Colon (tissue), 2 donors: ENCODE results near the gene TRIM25.
"Not testable (repeated sequence)": the region's sequence is repeated elsewhere in the genome, so short reads cannot be mapped to it uniquely, and the experiment has no call there.

Experiments
- FAIRE-seq: peaks from 2 replicates; lab custom pipeline; 2012; peaks lifted over from hg19 to GRCh38; lab: Jason Lieb, UNC
- donor health status: control.
- donor health status: control.

TRIM25 gene, protein sequence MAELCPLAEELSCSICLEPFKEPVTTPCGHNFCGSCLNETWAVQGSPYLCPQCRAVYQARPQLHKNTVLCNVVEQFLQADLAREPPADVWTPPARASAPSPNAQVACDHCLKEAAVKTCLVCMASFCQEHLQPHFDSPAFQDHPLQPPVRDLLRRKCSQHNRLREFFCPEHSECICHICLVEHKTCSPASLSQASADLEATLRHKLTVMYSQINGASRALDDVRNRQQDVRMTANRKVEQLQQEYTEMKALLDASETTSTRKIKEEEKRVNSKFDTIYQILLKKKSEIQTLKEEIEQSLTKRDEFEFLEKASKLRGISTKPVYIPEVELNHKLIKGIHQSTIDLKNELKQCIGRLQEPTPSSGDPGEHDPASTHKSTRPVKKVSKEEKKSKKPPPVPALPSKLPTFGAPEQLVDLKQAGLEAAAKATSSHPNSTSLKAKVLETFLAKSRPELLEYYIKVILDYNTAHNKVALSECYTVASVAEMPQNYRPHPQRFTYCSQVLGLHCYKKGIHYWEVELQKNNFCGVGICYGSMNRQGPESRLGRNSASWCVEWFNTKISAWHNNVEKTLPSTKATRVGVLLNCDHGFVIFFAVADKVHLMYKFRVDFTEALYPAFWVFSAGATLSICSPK

DNA sequence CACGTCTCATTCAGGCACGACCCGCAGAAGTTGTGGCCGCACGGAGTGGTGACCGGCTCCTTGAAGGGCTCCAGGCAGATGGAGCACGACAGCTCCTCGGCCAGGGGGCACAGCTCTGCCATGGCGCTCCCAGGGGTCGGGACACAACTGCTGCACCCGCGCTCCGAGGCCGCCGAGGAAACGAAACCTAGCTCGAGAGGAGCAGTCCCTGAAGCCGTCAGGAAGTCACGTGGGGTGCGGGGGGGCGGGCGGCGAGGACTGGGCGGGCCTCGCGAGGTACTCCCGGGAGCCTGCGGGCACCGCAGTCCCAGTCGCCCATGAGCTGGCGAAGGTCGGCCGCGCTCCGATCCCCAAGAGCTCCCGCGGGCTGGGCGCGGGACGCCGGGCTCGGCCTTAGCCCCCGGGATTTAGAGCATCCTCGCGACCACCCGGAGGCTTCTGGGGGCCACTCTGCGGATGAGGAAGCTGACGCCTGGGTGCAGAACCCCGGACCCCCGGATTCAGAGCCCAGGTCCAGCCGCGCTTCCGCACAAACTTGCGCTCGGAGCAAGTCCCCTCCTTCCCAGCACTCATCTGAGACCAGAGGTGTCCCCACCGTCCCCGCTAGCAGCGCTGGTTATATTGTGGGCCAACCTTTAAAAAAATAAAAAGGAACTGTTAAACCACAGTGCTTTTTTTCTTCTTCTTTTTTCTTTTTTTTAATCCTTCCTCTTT, at the start of gene TRIM25:
Gene TRIM25, minus strand, starts transcription at position 183 of the 714 bp plus-strand sequence. Its CDS starts 61 bp downstream, at position 122.
- FAIRE-seq, result no peak

DNA sequence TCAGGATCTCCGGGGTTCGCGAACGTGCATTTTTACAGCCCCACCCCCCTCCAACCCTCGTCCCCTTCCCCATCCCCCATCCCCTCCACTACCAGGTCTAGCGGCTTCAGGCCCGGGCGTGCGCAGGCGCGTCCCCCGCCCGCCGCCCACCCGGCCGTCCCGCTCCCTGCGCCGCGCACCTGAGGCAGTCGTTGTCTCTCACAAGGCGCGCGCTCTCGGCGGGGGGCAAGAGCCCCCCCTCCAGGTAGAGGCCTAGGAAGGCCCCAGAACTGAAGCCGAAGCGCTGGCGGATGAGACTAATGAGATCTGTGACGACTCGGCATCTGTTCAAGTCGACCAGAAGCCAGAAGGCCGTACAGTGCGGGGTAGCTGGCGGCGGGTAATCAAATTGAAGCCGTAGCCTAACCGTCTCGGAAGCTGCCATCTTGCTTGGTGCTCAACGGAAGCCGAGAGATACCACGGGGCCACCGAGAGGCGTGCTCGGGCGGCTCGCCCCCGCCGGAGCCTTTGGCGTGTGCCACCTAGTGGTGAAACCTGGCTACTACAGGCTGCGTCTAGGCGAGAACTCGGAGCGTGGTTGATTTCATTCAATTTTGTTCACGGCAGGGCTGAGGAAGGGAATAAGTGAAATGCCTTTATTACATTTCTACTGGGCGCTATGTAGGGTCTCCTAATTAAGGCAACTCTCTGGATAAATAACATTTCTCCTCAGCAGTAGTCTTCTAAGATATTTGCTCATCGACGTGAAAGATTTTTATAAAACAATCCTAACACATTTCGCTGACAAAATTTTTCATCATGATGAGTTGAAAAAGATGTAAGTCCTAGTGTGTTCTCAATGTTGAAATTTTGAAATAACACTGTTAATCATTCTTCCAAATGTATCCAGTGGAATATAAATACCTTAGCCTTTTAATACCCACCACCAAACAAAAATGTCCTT, 47.0 kb upstream of the TRIM25 start, which contains the start of gene COIL:
Gene COIL, minus strand, starts transcription at position 455 of the 943 bp plus-strand sequence. Its CDS starts 31 bp downstream, at position 424.
- no peak for FAIRE-seq

DNA sequence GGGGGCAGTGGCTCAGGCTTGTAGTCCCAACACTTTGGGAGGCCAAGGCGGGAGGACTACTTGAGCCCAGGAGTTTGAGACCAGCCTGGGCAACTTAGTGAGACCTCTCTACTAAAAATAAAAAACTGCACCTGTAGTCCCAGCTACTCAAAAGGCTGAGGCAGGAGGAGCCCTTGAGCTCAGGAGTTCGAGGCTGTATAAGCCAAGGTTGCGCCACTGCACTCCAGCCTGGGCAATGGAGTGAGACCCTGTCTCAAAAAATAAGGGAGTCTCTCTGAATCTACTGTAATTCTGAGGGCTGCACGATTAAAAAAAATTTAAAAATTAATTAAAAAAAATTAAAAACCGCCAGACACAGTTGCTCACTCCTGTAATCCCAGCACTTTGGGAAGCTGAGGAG, 43.1 kb upstream of the TRIM25 start:
- FAIRE-seq, result no peak

DNA sequence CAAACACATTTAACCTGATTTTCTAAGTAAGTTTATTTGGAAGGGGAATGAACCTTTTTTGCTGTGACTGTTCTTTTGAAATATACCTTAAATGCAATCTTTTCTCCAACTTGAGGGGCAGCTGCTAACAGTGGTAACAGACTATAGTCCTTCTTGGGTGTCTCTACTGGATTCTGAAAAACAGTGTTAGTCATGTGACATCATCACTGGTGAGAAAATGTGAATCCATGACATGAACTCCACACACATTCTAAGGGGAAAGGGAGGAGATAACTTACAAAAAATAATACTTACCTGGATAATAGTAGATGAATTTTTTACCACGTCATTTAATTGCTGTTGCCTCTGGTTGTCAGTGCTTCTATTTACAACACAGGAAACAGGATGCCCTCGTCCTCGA, 35.7 kb upstream of the TRIM25 start:
- no peak for FAIRE-seq

DNA sequence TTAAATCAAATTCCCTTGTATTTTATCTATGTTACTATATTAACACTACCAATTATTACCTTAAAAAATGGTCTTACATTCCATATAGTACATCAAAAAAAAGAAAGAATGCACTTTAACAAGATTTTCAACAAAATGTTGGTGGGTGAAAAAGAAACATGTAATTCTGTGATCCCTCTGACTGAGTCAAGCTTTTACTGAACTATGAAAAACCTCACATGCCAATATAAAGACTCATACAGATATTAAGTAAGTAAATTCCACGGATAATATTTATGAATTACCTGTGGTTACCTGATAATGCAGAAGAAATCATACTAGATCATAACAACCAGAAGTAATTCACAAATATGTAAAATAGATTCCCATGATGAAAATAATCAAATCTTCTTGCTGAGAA, 34.6 kb upstream of the TRIM25 start:
- FAIRE-seq, result no peak

DNA sequence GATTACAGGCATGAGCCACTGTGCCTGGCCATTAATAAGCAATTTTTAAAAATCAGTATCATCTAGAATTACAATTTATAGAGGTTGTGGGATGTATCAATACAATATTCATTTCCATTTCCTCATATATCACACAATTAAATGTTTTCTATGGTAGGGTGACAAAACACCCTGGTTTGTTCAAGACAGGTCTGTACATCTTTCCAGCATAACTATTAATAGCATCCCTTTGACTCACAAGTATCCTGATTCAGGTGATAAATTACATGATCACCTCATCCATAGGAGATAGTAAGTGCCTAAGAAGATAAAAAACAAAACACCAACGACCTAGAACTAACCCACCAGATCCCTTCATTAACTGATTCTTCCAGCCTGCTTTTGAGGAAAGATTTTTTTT, 33.9 kb upstream of the TRIM25 start:
- no peak for FAIRE-seq

DNA sequence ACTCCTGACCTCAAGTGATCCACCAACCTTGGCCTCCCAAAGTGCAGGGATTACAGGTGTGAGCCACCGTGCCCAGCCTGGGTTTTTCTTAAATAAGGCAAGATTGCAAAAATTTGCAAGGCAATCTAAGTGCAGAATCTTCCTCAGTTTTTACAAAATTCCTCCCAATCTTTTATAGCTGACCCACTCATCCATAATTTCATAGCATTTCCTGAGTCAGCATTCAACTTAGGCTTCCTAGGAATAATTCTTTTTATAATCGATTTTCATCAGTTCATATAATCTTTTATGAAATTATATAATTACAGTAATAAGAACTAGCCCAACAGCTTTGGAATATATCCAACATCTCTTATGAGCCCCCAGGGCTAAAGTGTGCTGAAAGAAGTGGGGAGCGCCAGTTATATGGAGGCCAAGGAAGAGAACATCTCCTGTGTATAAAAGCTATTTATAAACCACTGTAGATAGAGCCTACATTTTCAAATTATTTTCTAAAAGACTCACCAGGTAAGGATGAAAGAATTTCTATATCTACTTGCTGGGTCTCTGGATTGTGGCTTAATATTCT, 32.2 kb upstream of the TRIM25 start:
- FAIRE-seq, result no peak

DNA sequence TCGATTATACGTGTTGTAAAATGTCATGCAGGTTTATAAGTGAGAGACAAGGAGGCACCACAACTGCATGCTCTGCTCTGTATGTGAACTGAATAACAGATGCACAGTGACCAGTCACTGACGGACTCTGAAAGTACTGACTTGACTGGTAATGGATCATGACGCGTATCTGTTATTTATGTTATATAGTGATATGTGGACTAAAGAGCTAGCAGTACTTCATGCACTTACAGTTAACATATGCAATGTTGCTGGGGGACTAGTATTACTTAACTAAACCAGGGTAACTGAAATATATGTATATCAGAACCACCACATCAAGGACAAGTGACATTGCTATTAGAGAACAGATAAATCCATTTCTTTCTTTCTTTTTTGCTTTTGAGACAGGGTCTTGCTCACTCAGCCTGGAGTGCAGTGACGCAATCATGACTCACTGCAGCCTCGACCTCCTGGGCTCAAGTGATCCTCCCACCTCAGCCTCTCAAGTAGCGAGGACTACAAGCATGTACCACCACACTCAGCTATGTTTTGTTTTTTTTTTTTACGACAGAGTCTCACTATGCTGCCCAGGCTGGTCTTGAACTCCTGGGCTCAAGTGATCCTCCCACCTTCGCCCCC, 29.8 kb upstream of the TRIM25 start:
- FAIRE-seq, result no peak

DNA sequence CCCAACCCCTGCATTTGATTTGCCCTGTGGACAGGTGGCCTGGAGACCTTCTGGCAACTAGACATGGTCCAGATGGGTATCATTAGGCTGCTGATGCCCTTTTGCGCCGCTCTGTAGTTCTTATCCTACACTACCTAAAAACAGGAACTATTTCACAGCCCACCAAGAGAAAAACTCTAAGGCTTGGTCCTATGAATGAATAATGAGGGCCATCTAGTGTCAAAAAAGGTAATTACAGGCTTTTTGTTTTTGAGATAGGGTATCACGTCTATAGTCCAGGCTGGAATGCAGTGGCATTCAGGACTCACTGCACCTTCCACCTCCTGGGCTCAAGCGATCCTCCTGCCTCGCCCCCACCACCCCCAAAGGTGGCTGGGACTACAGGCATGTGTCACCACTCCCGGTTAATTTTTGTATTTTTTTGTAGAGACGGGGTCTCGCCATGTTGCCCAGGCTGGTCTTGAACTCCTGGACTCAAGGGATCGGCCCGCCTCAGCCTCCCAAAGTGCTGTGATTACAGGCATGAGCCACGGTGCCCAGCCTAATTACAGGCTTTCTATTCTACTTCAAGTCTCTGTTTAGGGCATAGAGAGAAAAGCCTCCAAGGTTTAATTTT, 26.1 kb upstream of the TRIM25 start:
- no peak for FAIRE-seq

DNA sequence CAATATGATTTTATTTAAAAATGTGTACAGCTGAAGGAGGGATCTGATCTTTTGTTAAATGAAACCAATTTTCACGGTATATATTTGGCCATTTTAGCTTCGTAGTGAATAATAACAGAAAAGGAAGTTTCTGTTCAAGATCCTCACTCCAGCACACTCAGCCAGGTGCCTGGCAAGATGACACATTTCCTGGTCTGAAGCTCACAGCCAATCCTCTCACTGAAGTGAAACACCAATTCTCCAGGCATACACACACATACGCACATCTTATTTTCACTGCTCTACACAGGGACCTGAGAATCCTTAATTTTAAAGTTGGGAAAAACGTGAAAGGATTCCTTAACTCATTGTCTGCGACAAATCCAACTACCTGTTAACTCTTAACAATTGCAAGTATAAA, 24.4 kb upstream of the TRIM25 start:
- not testable (repeated sequence) for FAIRE-seq

DNA sequence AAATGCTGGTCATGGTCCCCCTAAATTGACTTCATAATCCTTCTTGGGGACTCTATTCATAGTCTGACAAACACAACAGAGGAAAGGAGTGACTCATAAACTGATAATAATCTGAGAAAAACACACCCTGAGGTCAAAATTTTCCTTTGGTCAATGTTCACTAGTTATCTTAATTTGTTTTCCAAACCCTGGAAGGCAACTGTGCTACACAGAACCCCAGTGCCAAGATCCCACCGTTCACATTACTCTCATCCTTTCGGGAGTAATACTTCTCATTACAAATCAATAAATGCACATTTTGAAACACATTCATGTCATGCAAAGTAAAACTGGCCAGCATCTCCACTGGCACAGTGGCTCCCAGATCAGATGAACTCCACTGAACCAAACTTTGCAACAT, 23.8 kb upstream of the TRIM25 start:
- FAIRE-seq, result no peak

DNA sequence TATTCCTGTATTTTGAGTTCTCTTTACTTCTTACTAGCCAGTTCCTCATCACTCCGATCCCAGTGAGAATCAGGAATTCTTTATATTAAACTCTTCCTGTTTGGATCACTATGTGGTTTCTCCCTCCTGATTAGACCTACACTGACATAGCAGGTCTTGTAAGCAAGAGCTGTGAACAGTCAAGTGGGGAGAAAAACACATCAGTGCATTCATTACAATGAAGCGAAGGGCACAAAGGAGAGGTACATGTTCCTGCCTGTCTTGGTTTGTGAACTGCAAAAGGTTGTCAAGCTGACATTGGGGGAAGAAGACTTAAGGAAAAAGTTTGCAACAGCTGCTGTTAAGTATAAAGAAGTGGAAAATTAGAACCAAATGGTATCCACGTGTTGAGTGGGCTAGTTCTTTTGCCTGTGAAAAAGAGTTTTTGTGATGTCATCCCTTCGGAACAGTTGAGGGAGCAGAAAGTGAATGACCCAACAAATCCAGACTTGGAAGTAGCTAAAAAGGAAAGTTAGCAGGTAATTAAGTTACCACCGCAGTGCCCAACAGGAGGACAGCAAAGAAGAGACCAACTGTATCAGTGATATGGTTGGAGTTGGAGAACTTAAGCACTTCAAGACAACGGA, 23.0 kb upstream of the TRIM25 start:
- FAIRE-seq, result no peak

DNA sequence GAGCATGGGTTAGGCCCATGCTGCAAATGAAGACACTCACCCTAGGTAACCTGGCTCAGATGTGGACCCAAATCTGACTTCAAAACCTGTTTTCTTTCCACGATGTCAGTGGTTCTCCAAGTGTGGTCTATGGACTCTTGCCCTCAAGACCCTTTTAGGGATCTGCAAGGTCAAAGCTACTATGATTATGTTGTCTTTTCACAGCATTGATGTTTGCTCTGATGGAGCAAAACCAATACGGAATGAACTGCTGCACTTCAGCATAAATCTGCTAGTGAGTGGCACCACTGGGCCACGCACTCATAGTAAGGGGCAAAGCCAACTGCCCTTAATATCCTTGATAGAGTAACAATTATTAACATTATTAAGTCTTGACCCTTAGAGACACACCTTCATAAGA, 21.6 kb upstream of the TRIM25 start:
- no peak for FAIRE-seq

DNA sequence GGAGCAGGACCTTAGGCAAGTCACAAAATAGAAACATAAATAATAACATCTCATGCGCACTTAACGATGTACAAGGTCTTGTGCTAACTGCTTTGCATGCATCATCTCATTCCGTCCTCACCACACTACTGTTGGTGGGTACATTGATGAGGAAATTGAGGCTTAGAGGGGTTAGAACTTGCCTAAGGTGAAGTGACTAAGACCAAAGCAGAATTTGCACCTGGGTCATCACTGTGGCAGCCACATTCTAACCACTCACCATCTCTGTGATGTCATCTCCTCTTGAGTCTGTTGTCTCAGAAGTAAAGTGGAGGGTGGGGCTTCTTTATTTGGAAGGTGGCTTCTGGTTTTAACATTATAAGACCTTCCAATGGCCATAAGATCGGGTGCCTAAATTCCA, 20.4 kb upstream of the TRIM25 start:
- no peak for FAIRE-seq

DNA sequence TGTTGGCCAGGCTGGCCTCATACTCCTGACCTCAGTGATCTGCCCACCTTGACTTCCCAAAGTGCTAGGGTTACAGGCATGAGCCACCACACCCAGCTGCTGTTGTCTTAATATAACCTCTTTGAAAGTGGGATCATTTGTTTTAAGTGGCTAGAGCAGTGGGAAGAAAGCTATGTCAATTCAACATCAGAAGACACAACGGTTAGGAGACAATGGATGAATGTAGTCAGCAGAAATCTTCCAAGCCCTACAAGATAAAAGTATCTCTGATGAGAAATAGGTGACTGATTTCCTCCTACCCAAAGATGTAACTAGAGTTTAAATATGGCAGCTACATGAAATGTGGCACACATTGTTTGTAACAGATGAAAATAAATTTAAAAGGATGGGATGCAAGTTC, 20.0 kb upstream of the TRIM25 start:
- no peak for FAIRE-seq

DNA sequence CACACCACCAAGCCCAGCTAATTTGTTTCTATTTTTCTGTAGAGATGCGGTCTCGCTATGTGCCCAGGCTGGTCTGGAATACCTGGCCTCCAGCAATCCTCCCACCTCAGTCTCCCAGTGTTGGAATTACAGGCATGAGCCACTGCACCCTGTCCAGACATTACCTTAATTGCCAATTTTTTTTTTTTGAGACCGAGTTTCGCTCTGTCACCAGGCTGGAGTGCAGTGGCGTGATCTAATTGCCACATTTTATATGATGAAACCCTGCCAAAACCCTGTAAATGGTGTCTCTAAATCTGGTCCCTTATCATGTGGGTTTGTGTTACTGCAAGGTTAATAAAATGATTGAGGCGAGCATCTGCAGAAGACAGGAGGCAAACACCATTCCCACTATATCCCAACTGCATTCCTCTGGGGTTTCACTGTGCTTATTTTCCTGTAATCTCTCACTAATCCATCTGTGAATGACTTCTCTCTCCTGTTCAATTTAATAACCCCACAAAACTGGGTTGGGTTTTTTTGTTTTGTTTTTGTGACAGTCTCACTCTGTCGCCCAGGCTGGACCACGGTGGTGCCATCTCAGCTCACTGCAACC, 19.4 kb upstream of the TRIM25 start:
- no peak for FAIRE-seq

DNA sequence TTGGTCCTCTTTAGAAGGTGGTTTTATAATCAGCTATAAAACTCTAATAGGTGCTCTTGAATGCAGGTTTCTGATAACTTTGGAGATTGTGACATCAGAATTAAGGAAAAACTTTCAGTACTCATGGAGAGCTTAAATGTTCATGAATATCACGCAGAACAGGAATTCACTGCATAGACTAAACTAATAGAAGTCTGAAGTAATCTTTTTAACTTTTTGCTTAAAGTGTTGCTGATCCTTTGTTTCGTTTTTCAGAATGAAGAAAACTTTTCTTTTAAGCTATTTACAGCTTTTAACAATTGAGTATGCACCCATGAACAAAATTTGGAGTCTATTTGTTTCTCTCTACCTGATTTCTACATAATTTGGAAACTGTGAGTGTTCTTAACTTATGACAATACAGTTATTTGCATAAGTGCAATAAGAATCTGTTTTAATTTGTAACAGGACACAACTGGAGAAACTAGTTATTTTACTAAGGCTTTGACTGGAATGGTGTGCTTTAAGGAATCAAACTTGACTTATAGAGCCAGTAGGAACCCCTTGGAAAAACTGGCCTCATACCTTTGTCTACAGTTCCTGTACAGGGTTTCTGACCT, 17.0 kb upstream of the TRIM25 start:
- no peak for FAIRE-seq

DNA sequence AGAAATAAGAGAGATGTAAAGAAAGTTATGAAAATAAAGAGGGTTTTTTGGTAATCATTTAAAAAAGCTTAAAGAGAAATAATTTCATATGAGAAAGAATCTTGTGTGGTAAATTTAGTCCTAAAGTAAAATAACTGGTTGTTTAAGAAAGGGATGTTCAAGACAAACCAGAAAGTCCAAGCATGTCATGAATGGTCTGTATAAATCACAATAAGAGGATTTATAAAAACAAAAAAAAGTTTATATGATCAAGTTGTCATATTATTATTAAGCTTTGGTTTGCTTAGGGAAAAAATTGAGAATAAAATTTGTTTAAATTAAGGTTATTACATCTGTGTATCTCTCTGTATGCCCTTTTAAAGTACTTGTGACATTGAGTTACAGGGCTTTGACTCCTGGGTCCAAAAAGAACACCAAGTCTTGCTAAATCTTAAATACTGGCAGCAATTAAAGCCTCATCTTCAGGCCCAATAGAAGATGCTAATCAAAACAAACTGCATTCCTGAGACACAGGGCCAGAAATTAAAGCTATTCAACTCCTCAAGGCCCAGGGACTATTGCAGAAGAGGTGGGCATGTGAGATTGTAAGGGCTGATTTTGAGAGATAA, 15.6 kb upstream of the TRIM25 start:
- no peak for FAIRE-seq

DNA sequence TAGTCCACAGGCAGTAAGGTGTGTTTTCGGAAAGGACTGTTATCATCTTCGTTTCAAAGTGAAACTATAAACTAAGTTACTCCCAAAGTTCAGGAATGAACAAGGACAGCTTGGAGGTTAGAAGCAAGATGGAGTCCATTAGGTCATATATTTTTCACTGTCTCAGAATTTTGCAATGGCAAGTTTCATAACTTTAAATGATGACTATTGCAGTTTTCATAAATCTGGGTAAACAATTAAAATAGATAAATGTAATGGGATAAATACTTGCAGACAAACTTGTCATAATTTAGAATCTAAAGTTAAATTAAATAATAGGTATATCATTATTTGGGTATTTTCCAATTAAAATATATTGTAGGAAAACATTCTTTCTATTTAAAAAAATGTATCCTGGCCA, 14.7 kb upstream of the TRIM25 start:
- no peak for FAIRE-seq
